ENCODE measurements around the gene ARHGEF10L.

The ARHGEF10L gene

GRCh38 chr1:17550729-17551584, 11.5 kb downstream of the ARHGEF10L start:
- no peak for DNase-seq (ENCODE audit: low read depth)

DNA sequence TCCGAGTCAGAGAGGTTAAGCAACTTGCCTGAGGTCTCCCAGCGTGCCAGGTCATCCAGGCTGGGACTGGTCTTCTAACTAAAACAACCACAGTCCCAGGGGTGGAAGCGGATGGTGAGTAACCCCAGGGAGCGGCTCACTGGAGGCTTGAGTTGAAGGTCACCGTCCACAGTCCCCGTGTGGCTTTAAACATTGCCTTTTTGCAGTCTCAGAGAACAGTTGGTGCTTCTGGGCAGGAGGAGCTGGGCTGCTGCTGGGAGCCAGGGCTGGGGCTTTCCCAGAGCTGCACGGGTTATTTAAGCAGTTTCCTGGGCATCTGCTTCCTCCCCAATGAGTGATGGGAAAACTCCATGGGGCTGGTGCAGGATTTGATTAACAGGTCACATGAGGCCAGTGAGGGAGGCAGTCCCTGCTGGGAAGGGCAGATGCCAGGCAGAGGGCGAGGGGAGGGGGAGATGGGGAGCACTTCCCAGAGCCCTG, 12.3 kb downstream of the ARHGEF10L start:
- DNase-seq (ENCODE audit: low read depth), result no peak

GRCh38 chr1:17553975-17554700, 14.6 kb downstream of the ARHGEF10L start:
- no peak for DNase-seq (ENCODE audit: low read depth)

- no peak for DNase-seq (ENCODE audit: low read depth)
These were observed 15.5 kb downstream of the ARHGEF10L start for GRCh38 chr1:17554954-17555353.

GRCh38 chr1:17557986-17558385, 18.5 kb downstream of the ARHGEF10L start:
- no peak for DNase-seq (ENCODE audit: low read depth)

- DNase-seq (ENCODE audit: low read depth), result no peak
These were observed 19.0 kb downstream of the ARHGEF10L start for GRCh38 chr1:17558541-17558940.

- DNase-seq (ENCODE audit: low read depth), result no peak
These were observed 19.6 kb downstream of the ARHGEF10L start for GRCh38 chr1:17558954-17559614.

GRCh38 chr1:17559615-17560419, 20.3 kb downstream of the ARHGEF10L start:
- no peak for DNase-seq (ENCODE audit: low read depth)

GRCh38 chr1:17561247-17561548, 21.7 kb downstream of the ARHGEF10L start:
- DNase-seq (ENCODE audit: low read depth), result no peak

DNA sequence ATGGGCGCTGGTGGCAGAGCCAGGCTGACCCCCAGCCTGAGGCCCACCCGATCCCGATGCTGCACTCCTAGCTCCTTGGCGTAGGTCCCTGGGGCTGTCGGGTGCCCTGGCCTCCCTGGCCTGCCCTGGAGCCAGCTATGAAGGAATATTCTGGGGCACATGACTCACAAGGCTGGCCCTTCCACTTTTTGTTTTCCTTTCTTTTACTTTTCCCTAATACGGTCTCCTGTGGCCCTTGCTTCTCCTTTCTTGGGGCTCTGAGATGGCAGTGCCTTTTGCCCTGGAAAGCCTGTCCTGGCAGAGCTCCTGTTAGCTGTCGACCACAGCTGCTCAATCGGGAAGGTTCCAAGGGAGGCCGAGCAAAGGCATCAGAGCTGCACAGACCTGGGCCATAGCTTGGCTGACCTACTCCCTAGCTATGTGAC, 22.1 kb downstream of the ARHGEF10L start:
- no peak for DNase-seq (ENCODE audit: low read depth)

GRCh38 chr1:17562375-17562774, 22.9 kb downstream of the ARHGEF10L start:
- DNase-seq (ENCODE audit: low read depth), result no peak

DNA sequence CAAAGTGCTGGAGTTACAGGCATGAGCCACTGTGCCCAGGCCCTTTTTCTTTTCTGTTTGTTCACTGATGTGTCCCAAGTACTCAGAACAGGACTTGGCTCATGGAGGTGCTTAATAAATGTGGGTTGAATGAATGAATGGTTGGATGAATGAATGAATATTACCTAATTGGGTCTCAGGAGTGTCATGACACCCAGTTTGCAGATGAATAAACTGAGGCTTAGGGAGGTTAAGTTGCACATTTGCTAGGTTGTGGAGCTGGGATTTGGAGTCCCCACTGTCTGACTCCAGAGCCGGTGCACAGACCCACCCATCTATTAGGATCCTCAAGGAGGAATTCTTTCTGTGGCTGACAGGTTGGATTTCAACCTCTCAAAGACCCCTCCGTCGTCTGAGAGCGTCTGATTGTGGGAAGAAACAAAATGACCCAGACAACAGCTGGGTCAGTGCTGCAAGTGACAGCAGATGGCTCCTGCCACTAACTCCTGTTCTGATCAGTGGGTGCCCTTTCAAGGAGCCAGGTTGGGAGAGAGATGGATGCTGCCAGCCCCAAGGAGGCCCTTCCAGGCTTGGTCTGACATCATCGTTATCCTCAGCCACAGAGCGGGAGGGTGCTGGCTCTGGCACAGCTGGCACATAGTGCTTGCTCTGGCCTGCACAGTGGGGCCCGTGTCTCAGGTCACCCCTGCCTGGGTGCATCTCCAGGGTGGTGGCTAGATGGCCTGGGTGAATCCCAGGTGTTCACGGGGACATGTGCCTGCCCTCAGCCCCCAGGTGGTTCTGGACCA, 24.2 kb downstream of the ARHGEF10L start:
- no peak for DNase-seq (ENCODE audit: low read depth)

DNA sequence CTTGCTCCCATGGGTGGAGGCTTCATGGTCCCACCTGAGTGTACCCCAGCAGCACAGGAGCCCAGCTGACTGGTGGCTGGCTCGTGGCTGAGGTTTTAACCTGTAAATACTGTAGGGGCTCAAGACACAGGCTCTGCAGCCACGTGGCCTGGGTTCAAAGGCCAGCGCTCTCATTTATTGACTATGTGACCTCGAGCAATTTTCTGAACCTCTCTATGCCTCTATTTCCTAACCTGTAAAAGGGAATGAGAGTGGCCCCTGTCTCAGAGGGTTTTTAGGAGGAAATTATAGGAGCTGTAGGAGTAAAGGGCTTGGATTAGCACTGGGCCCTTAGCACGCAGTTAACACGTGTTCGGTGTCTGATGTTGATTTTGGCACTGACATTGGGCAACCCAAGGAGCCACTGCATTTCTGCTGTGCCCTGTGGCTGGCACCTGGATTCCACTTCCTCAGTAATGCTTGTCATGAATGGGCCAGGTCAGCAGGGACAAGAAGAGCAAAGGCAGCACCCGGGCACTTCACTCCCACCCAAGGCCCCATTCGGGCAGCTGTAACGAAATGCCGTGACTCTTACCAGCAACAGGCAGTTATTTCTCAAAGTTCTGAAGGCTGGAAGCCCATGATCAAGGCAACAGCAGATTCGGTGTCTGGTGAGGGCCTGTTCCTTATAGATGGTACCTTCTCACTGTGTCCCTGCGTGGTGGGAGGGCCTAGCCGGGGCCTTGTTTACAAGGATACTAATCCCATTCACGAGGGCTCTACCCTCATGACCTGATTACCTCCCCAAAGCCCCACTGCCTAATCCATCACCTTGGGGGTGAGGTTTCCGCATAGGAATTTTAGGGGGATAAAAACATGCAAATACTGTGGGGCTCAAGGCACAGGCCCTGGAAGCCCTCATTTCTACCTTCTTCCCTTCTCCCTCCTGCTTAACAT, 25.2 kb downstream of the ARHGEF10L start:
- DNase-seq (ENCODE audit: low read depth), result no peak

DNA sequence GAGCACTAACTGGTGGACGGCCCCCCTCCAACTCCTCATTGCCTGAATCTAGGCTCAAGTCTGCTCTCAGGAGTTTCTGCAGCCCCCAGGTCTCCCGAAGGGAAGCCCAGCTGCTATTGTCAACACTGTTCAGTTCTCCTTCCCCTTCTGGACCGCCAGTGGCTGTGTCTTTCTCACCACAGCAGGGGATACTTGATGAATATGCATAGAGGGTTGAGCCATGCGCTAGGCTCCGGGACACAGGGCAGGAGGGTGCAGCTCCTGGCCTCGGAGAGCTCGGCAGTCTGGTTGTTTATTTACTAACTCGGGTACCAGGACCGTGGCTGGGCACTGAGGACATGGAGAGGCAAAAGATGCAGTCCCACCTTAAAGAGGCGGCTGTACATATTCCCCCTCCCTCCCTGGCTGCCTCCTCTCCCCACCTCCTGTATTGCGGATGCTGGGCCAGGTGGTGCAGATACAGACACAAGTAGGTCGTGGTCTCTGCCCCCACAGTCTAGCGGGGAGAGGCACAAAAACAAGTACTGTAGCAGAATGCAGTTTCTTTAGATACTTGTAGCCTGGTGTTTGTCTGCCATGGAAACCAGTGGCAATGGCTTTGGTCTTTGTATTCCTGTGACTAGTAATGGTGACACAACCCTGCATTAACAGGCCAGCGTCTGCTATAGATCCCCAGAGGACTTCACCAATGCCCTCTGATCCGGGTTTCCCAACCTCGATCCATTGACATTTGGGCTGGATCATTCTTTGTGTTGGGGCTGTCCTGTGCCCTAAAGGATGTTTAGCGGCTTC, 26.2 kb downstream of the ARHGEF10L start:
- DNase-seq (ENCODE audit: low read depth), result no peak

- DNase-seq (ENCODE audit: low read depth), result no peak
These were observed 26.9 kb downstream of the ARHGEF10L start for GRCh38 chr1:17566417-17566816.

DNA sequence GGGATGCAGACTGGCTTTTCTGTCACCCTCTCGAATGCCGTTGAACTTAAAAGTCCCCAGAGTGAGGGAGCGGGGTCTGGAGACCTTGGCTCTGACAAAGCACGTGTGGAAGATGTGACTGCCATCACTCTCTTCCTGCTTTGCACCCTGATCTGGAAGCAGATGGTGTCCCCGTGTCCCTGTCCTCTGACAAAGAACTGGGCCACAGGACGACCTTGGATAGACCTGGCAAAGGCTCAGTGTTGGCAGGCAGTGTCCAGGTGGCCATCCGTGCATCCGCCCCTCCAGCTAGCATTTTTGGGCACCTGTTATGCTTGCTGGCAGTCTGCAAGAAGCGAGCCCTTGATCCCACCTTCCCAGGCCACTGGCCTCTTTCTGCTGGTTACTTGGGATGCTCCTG, 27.4 kb downstream of the ARHGEF10L start:
- DNase-seq (ENCODE audit: low read depth), result no peak

GRCh38 chr1:17567582-17567981, 28.1 kb downstream of the ARHGEF10L start:
- DNase-seq (ENCODE audit: low read depth), result no peak

DNA sequence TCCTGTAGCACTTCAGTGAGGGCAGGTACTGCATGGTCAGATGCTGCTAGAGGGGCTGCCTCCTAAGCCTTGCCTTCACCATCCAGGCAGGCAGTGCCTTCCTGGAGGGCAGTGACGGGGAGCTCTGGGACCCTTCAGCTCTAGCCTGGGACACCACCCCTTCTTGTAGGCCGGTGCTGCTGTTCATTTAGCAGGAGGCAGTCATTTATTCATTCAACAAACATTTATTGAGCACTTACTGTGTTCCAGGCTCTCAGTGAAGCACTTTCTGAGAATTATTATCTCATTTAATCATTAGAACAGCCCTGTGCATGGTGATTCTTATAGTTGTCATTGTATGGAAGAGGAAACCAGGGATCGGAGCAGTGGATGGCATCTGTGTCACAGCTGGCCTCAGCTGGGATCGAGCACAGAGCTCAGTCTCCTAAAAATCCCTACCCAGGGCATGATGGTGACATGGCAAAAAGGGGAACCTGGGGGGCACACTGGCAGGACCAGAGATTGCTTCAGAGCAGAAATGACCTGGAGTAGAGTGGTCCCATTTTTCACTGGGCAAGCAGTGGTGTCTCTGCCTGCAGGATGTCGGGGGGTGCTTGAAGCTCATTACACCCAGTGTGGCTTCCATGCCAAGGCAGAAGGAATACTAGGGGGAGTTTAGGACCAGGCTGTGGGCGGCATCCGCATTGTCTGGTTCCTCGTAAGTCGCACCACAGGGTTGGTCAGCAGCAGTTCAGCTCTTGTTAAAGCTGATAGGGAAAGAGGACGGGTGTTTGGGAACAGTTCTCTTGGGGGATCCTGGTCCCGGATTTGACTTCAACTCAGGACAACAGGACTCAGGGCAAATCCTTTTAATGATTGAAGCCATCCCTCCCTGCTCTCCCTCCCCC, 28.8 kb downstream of the ARHGEF10L start:
- no peak for DNase-seq (ENCODE audit: low read depth)
